Measurements from ENCODE around the gene SLC43A2. TPM values are rescaled to one million over a fixed set of nuclear protein-coding genes. Genes with fewer than 3 reads are reported as not detected.
A peak's percentile ranks its signal among the peaks of the same experiment; 100 is the strongest.

Gene SLC43A2
- total RNA-seq, 1 experiment from 2014 or later, result 12.9 TPM

- Histone ChIP-seq H3K14ac (ENCODE audit: insufficient read depth, low read length) (no peak overlapping the region; the same call in 1 of the 2 replicates), H3K4me2 (ENCODE audit: insufficient read depth, insufficient read length, low read length) (no peak overlapping the region)
Measured at GRCh38 chr17:1644493-1645206, 16.0 kb upstream of the SLC43A2 start.

More at GRCh38 chr17:1644493-1645206, 16.0 kb upstream of the SLC43A2 start:
- H3K4me1 ChIP-seq (ENCODE audit: insufficient read depth, low read length), result peaks cover 5% of the 10 kb centered on the region; the same call in 1 of the 2 replicates
- H3K56ac ChIP-seq (ENCODE audit: insufficient read length, low read depth, low read length), result no peak overlapping the region
- no peak overlapping the region for H3K9ac ChIP-seq (ENCODE audit: extremely low read depth, insufficient read length, low read length)
- no peak overlapping the region for H4K8ac ChIP-seq (replicated peaks; ENCODE audit: insufficient read length, low read depth, low read length)
- Mint-ChIP-seq H3K9me3 (peaks cover 0 to 8% of the 10 kb centered on the region in 2 experiments; a peak in 1 of 5 replicates), H3K27ac (no peak overlapping the region; a peak in 1 of 7 replicates), H3K27me3 (ENCODE audit: low read depth) (peaks cover 9% of the 10 kb centered on the region), H3K4me1 (peaks cover 29 to 38% of the 10 kb centered on the region in 2 experiments), H3K36me3 (ENCODE audit: insufficient read depth in 1 of 3, low read depth in 3 of 3) (peaks cover 0 to 2% (median 0%) of the 10 kb centered on the region in 3 experiments; a peak in 1 of 7 replicates), H3K4me3 (peak overlapping the region; percentile 63 to 83; a peak in 4 of 5 replicates)
- H3K79me1 ChIP-seq (ENCODE audit: insufficient read depth, low read depth, low read length, poor library complexity, severe bottlenecking), result no peaks in the 10 kb centered on the region
- H3K18ac ChIP-seq (ENCODE audit: insufficient read length, low read depth, low read length), result no peak overlapping the region
- H2BK15ac ChIP-seq (ENCODE audit: low read depth, low read length), result no peak overlapping the region
- no peaks in the 10 kb centered on the region for H3K79me2 ChIP-seq (ENCODE audit: insufficient read depth, low read length)
- no peak overlapping the region for H3K27ac ChIP-seq (ENCODE audit: insufficient read length, low read depth, low read length)
- H4K5ac ChIP-seq (ENCODE audit: insufficient read length, low read depth, low read length), result no peak overlapping the region
- H2AFZ ChIP-seq (ENCODE audit: low read length), result no peak overlapping the region
- no peak overlapping the region for H2BK20ac ChIP-seq (ENCODE audit: low read depth, low read length, poor library complexity, severe bottlenecking)
- H3K23me2 ChIP-seq (ENCODE audit: insufficient read length, low read depth, low read length, poor library complexity, severe bottlenecking), result peaks cover 8% of the 10 kb centered on the region
- no peaks in the 10 kb centered on the region for H4K20me1 ChIP-seq (ENCODE audit: control insufficient read depth, insufficient read depth, insufficient read length)
- no peak overlapping the region for H4K91ac ChIP-seq (ENCODE audit: insufficient read length, low read depth, low read length)
- no peaks in the 10 kb centered on the region; the same call in 1 of the 2 replicates for H3K27me3 ChIP-seq (ENCODE audit: insufficient read depth, low read length)
- DNase-seq, result no peak
- H3K4ac ChIP-seq (ENCODE audit: low read depth, low read length), result no peak overlapping the region
- H2BK120ac ChIP-seq (ENCODE audit: low read depth, low read length, poor library complexity, severe bottlenecking), result no peak overlapping the region
- TF ChIP-seq, protein P1, sequence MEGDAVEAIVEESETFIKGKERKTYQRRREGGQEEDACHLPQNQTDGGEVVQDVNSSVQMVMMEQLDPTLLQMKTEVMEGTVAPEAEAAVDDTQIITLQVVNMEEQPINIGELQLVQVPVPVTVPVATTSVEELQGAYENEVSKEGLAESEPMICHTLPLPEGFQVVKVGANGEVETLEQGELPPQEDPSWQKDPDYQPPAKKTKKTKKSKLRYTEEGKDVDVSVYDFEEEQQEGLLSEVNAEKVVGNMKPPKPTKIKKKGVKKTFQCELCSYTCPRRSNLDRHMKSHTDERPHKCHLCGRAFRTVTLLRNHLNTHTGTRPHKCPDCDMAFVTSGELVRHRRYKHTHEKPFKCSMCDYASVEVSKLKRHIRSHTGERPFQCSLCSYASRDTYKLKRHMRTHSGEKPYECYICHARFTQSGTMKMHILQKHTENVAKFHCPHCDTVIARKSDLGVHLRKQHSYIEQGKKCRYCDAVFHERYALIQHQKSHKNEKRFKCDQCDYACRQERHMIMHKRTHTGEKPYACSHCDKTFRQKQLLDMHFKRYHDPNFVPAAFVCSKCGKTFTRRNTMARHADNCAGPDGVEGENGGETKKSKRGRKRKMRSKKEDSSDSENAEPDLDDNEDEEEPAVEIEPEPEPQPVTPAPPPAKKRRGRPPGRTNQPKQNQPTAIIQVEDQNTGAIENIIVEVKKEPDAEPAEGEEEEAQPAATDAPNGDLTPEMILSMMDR (conservative IDR thresholded peaks at IDR 0.05), result no peak
- no peaks in the 10 kb centered on the region for H3K9me3 ChIP-seq (ENCODE audit: control insufficient read depth, low read depth, low read length)
- no peak overlapping the region for H3T11ph ChIP-seq (ENCODE audit: low read length)
- no CpG with 5 or more reads among the region's 15 CpGs for WGBS (ENCODE audit: extremely low coverage, insufficient read length, low lambda C conversion rate)
- H2BK12ac ChIP-seq (ENCODE audit: insufficient read length, low read depth, low read length), result no peak overlapping the region
- no peak overlapping the region for H2BK5ac ChIP-seq (ENCODE audit: insufficient read length, low read length)
- H3K23ac ChIP-seq (ENCODE audit: insufficient read length, low read depth, low read length), result no peak overlapping the region
- no peak overlapping the region for H2AK5ac ChIP-seq (ENCODE audit: insufficient read length, low read length)

Data from H9 (cell line).